ENCODE data around the gene ADGRG1. TPM values are rescaled to one million over a fixed set of nuclear protein-coding genes. Genes with fewer than 3 reads are reported as not detected.
"Not testable (repeated sequence)": the region's sequence is repeated elsewhere in the genome, so short reads cannot be mapped to it uniquely, and the experiment has no call there.

The ADGRG1 gene
- total RNA-seq, result 100 to 1,000 TPM in 1 of 2 donors, 10 to 100 TPM in 1; 81.2 to 111 TPM
- long read RNA-seq, full-length matches to known transcripts, result 5 of 69 reads
- long read RNA-seq, partial matches to known transcripts, result 61 of 69 reads
- long read RNA-seq, other reads (novel, unspliced or antisense), result 3 of 69 reads

DNA sequence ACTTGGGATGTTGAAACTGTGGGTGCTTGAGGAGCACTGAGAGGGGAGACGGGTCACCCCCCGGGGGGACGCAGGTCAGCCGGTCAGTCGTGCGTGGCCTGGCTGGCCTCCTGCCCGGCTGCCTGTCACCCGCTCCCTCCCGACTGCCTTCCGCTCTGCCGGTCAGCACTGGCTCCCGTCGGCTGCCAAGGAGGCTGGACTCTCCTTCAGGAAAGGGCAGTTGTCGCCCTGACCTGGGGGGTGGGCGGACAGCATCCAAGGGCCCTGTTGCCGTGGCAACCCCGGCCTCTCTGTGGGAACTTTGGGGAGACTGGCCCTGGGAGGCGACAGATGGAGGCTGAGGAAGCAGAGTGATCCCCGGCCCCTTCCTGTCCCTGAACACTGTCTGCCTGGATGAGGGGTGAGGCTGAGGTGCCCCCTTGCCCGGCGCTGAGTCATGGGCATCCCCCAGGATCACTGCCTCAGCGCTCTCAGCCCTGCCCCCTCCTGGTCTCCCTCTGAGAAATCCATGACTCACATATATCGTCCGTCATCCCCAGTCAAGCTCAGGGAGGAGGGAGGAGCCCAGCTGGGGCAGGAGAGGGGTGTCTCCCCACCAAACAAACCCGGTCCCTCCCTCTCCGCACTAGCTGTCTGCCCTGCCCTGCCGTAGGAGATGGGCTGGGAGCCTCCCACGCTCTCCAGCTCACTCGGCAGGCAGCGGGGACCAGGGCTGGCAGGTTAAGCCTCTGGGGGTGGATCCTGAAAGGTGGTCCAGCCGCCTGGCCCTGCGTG is at the start of gene ADGRG1:
TSS of gene ADGRG1 (plus strand) at position 623 of the 774 bp plus-strand sequence. CDS start 21,658 bp downstream, outside the sequence.
- ATAC-seq (peak; percentile 42), DNase-seq (no peak)
- intact Hi-C loops (cut with DNase I, micrococcal nuclease), result no loop called here

DNA sequence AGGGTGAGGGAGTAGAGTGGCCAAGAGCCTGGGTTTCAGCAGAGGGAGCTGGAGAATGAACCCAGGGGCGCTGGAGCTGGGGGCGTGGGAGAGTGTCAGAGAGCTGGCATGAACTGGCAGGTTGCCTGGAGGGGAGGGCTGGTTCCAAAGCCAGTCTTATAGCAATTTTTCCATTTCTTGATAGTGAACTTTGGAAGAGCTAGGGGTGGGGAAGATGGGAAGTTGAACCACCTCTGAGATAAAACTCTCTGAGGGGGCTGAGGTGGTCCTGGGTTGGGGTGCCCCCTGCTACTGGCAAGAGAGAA is 49.1 kb upstream of the ADGRG1 start:
- intact Hi-C loops (cut with DNase I, micrococcal nuclease), result no loop called here

DNA sequence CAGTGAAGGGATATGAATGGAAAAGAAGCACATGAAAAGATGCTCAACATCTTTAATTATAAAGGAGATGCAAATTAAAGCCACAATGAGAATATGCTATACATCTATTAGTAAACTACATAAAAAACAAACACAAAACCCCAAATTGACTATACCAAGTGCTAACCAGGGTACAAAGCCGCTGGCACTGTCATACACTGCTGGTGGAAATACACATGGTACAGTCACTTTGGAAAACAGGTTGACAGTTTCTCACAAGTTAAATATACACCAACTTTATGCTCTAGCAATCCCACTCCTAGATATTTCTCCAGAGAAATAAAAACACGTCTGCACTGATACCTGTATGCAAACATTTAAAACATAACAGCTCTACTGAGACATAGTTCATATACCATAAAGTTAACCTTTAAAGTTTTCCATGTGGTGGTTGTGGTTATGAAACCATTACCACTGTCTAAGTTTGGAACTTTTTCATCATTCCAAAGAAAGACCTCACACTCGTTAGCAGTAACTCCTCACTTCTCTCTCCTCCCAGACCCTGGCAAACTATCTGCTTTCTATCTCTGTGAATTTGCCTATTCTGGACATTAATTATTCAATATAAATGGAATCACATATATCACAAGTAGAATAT is 43.3 kb upstream of the ADGRG1 start:
- no peak for DNase-seq
- intact Hi-C loops (cut with DNase I, micrococcal nuclease), result no loop called here
- peak; percentile 24 for ATAC-seq

More for the DNA sequence above, 49.1 kb upstream of the ADGRG1 start:
- ATAC-seq (no peak), DNase-seq (no peak)

DNA sequence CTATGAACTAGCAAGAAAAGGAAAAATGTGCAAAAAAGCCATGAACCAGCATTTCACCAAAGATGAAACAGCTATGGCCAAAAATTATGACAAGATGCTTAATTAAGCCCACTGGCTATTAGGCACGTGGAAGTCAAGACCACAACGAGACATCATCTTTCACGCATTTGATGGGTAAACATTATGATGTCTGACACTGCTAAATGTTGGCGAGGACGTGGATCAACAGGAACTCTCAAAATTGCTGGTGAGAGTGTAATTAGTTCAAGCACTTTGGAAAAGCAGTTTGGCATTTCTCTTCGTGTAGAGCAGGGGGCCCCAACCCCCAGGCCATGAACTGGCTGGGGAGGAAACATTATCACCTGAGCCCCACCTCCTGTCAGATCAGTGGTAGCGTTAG is 39.6 kb upstream of the ADGRG1 start:
- DNase-seq (no peak), ATAC-seq (no peak)
- intact Hi-C loops (cut with DNase I, micrococcal nuclease), result no loop called here

DNA sequence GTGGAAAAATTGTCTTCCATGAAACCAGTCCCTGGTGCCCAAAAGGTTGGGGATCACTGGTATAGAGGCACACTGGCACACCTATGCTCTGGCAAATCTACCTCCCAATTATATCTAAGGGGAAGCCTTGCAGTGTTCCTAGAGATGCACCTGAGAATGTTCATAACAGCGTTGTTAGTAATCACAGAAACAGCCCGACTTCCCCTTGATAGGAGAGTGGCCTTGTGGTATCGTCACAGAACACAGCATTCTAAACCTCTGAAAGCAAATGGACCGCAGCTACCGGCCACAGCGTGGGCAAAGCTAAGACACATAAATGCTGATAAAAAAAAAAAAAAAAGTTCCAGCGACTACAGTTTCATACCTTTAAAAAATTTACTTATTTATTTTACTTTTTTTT is 39.1 kb upstream of the ADGRG1 start:
- intact Hi-C loops (cut with DNase I, micrococcal nuclease), result no loop called here
- ATAC-seq, result no peak

DNA sequence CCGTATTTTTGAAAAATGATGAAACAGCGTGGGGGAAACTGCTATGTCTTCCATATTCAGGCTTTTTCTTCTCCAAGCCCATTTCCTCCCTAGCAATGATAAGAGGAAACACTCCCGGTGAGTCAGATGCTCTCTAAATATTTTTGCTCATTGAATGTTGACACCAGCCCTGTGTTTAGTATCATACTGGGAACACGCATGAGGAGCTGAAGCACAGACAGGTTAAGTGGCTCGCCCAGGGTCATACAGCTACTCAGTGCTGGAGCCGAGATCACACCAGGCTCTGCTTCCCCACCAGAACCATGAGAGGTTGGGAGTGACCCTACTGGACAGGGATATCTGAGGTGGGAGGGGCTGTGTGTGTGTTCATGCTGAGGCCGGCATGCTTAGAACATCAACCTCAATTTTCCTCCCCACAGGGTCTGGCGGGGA is 37.8 kb upstream of the ADGRG1 start:
- intact Hi-C loops (cut with DNase I, micrococcal nuclease), result loop anchor here (5.0 to 10.0 kb wide), 2 partner anchors 54 to 57 kb away; no protein-coding TSS in a partner anchor
- DNase-seq, result no peak
- no peak for ATAC-seq

More for the DNA sequence above, 39.1 kb upstream of the ADGRG1 start:
- no peak for DNase-seq

DNA sequence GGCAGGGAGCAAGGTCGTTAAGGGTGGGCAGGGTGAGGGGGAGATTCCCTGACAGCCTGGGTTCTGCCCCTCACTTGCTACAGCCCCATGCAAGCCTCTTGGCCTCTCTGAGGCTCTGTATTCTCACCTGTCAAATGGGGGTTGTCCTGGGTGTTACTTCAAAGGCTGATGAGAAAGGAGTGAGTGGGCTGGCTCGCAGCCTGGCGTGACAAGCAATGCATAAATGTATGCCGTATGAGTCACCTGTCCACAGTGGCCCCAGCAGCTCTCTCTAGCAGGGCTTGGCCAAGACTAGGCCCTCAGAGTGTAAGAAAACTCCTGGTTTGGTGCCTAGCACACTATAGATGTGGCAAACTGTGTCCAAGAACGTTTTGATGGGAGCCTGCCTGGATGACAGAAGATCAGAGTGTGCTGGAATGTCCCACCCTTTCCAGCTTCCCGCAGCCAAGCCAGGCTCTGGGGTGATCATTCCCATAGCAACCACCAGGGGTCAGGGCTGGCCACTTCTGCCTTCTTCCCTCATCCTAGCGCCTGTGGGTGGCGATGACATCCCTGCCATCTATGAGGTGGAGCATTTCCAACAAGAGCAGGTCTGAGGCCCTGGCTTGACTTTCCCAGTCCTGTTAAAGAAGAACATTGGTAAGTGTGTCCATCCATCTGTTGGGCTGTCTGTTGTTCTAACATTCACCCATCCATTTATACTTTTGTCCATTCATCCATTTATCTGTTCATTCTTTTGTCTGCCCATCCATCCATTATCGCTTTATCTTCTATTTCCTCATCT is 37.2 kb upstream of the ADGRG1 start:
- peak; percentile 46 to 77 for DNase-seq
- intact Hi-C loops (cut with DNase I, micrococcal nuclease), result loop anchor here (5.0 to 10.0 kb wide), 2 partner anchors 54 to 56 kb away; no protein-coding TSS in a partner anchor

DNA sequence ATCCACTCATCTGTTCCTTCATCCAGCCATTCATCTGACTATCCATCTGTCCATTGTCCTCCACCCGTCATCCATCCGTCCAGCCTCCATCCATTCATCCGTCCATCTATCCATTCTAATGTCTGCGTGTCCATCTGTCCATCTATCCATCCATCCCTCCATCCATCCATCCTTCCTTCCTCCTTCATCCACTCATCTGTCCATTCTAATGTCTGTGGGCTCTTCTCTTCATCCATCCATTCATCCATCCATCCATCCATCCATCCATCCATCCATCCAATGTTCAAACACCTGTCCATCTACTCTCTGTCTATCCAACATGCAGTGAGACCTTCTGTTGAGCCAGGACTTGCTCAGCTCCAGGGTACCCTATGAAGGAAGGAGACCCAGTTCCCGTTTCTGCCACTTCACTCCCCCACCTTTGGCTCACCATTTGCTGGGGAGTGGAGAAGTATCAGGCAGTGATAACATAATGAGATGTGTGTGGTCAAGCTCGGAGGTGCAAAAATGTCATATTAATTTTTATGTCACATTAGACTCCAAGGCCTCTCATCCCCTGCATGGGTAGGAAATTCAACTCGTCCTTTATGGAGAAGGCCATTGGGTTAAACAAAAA is 36.5 kb upstream of the ADGRG1 start:
- ATAC-seq, result no peak
- DNase-seq, result no peak
- intact Hi-C loops (cut with DNase I, micrococcal nuclease), result loop anchor here (5.0 to 10.0 kb wide), 2 partner anchors 53 to 55 kb away; no protein-coding TSS in a partner anchor

More for the DNA sequence above, 37.2 kb upstream of the ADGRG1 start:
- ATAC-seq, result peak; percentile 97

DNA sequence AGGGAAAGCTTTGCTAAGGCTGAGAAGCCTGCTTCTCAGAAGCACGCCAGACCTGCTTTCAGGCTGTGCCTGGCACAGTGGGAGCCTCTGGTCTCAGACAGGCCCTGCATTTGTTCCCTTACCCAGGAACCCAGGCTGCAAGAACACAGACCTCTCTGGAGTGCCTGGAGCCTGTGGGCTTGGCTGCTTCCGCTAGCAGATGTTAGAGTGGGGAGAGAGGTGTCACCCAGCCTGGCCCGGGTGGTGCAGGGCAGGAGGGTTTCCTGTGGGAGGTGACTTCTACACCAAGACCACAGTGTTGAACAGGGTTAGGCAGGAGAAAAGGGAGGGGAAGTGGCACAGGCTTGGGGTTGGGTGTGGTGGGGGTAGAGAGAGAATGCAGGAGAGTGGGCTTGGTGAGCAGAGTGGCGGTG is 35.8 kb upstream of the ADGRG1 start:
- DNase-seq (no peak), ATAC-seq (peak; percentile 35)
- intact Hi-C loops (cut with DNase I, micrococcal nuclease), result loop anchor here (5.0 to 10.0 kb wide), 2 partner anchors 52 to 55 kb away; no protein-coding TSS in a partner anchor

DNA sequence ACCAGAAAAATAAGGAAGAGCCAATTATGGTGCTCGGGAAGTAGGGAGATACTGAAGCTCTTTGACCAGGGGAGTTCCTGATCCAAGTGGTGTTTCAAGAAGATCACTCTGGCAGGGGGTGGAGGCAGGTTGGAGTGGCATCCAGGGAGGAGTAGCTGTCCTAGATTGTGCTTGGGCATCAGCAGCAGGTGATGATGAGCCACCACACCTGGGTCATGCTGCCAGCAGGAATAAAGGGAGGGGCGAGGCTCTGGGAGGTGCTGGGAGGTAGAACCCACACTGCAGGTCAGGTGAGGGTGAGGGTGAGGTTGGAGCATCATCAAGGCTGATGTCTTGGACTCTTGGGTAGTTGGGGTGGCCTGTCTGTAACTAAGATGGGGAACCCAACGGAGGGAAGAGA is 35.4 kb upstream of the ADGRG1 start:
- DNase-seq (no peak), ATAC-seq (no peak)
- intact Hi-C loops (cut with DNase I, micrococcal nuclease), result loop anchor here (5.0 to 10.0 kb wide), 2 partner anchors 52 to 54 kb away; no protein-coding TSS in a partner anchor

DNA sequence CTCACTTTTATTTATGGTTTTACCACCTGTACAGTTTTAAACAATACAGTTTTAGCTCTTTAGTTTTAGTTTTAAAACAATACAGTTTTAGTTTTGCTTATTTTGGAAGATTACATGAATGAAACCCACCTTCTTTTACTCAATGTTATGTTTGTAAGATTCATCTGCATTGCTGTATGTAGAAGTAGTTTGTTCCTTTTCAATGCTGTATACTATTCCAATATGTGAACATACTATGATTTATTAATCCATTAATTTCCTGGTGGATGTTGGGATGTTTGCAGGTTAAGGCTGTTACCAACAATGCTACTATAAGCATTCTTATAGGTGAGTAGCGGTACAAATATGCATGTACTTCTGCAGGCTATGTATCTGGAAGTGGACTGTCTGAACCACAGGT is 34.4 kb upstream of the ADGRG1 start:
- no peak for ATAC-seq
- intact Hi-C loops (cut with DNase I, micrococcal nuclease), result loop anchor here (5.0 to 10.0 kb wide), 2 partner anchors 51 to 53 kb away; no protein-coding TSS in a partner anchor
- no peak for DNase-seq

DNA sequence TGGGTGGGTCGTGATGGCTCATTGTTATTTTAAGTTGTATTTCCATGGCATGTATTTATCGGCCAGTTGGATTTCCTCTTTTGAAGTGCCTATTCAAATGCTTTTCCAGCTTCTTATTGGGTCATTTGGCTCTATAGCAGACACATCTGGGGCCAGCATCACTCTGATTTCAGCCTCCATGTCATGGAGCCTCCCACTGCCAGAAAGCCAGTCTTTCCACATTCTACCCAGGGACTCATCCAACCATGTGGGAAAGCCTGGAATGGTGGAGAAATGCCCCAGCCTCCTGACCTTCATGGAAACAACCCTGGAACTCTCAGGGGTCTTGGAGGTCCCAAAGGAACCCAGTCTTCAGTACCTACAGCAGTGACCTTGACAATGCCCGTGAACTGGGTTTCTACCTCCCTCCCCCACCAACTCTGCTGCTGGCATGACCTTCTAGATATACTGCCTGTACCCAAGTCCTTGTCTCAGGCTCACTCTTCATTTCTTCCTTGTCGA is 33.8 kb upstream of the ADGRG1 start:
- no peak for DNase-seq
- ATAC-seq, result no peak
- intact Hi-C loops (cut with DNase I, micrococcal nuclease), result loop anchor here (5.0 to 10.0 kb wide), 2 partner anchors 50 to 53 kb away; no protein-coding TSS in a partner anchor

DNA sequence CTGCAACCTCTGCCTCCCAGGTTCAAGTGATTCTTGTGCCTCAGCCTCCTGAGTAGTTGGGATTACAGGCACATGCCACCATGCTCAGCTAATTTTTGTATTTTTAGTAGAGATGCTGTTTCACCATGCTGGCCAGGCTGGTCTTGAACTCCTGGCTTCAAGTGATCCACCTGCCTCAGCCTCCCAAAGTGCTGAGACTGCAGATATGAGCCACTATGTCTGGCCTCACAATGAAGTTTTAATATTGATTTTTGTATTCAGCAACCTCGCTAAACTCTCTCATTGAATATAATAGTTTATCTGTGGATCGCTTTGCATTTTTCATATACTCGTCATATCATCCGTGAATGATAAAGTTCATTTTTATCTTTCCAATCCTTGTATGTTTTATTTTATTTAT is 32.2 kb upstream of the ADGRG1 start:
- ATAC-seq, DNase-seq: not testable (repeated sequence)
- intact Hi-C loops (cut with DNase I, micrococcal nuclease), result loop anchor here in 1 of 2 donors (10.0 kb wide), 1 partner anchor 49 kb away; no protein-coding TSS in a partner anchor

DNA sequence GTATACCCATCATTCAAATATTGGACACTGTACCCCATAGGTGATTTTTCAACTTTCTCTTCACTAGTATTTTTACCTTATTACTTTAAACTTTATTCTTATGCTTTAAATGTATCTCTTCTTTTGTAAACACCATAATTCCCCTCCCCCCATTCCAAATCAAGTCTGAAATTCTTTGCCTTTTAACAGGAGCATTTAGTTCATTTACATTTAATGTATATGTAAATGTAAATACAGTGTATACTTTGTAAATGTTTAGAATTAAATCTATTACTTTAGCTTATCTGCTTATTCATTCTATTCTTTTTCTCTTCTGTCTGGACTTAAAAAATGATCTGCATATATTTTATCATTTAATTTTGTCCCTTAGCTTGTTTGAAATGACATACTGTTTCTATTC is 30.0 kb upstream of the ADGRG1 start:
- intact Hi-C loops (cut with DNase I, micrococcal nuclease), result loop anchor here in 1 of 2 donors (10.0 kb wide), 1 partner anchor 46 kb away; no protein-coding TSS in a partner anchor
- ATAC-seq (no peak), DNase-seq (no peak)

DNA sequence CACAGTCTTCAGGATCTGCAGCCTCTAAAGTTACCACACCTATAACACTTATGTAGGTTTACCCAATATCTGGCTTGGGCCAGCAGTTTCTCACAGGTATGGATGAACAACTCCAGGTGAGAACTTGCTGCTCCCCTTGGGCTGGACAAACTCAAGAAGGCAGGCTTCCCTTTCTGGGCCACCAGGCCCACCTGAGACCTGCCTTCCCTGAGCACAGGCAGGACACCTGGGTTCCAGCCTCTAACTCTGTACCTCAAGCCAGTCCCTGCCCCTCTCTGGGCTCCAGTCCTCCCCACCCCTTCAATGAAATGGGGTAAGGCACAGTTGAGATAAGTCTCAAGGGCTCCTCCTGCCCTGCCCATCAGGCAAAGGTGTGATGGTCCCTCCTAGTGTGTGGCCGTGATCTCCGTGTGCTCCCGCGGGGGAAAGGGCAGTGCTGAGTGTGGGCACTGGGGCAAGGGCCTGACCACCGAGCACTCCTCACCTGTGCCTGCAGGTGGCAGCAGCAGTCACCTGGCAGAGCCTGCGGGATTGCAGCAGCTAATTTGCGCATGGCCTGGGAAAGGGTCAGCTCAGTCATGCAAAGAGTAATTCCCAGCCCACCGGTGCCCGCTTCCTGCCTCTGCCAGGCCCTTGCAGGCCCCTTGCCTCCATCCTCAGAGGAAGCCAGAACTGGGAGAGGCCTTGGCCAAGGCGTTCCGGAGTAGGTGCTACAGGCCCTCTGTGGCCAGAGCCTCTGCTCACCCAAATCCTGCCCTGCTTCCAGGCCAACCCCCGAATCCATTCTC is 28.2 kb upstream of the ADGRG1 start:
- intact Hi-C loops (cut with DNase I, micrococcal nuclease), result no loop called here
- DNase-seq (peak in 1 of 2 donors; percentile 69), ATAC-seq (peak; percentile 98)

DNA sequence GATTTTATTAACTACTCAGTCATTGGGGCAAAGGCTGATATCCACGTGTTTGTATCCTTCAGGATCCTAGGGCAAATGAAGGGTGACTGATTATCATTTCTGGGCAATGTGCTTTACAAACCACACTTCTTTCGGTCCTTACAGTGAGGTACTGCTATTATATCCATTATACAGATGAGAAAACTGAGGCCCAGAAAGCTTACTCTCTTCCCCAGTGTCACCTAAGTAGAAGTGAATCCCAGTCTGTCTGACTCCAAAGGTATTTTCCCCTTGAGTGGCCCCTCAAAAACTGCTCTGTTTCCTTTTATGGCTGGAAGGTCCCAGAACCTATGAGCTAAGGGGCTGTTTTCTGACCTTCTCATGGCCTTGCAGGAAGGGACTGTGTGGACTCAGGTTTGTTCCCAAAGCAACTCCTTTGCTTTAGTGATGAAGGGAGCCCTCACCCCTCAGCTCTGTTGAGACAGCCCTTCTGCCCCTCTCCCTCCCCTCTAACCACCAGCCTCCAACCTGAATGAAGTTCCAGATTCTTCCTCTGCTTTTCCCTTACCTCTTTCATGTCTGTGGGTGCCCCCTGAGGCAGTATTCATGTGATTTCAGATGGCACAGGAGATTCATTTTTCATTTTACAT is 27.4 kb upstream of the ADGRG1 start:
- no peak for DNase-seq
- intact Hi-C loops (cut with DNase I, micrococcal nuclease), result no loop called here
- no peak for ATAC-seq

All from left colon (tissue), 2 donors.